Uterus (tissue), 2 donors: ENCODE results near the gene FAHD1.

Experiments
- POLR2A ChIP-seq, 2 donors: fragments of 450-650 bp; IDR thresholded peaks; one replicate each; pipeline ENCODE4 v1.6.1; 2016; ENCODE audit warnings: antibody characterized with exemption in 2 of 2, mild to moderate bottlenecking in 1 of 2, moderate library complexity in 1 of 2
- TF ChIP-seq, protein P1 (sequence below), 4 experiments: fragments of 200-600 bp in 2 of 4; fragments of 450-650 bp in 2 of 4; sonication (generic) in 2 of 4; IDR thresholded peaks; one replicate each; pipeline ENCODE4 v1.5.1; 2016 to 2019; ENCODE audit warnings: antibody characterized with exemption in 4 of 4, mild to moderate bottlenecking in 2 of 4, moderate library complexity in 1 of 4

DNA sequence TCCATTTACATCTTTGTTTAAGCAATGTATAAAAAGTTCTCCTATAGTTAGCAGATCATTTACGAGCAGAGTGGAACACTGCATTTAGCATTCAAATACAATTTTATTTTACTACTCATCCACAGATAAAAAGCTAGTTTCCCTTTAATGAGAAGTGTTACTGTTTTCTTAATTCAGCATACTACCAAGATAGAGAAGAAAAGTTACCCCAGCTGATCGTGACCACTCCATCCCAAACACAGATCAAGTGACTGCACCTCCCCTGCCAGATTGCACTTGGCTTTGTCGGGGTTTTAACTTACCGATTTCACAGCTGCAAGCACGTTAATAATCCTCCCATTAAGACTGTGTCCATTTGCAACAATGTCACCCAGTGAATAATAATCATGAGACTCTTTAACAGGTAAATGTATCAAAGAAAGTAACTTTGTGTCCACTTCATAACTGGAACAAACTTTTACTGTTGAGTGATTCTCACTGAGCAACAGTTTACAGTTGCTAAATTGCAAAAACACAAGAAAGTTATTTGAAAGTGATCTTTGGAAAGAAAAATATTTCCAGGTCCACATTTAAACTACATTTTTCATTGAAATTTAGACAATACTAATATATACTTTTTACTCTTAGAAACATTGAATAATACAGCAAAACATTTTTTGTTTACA, 30.6 kb downstream of the FAHD1 start:
- TF ChIP-seq, protein P1, sequence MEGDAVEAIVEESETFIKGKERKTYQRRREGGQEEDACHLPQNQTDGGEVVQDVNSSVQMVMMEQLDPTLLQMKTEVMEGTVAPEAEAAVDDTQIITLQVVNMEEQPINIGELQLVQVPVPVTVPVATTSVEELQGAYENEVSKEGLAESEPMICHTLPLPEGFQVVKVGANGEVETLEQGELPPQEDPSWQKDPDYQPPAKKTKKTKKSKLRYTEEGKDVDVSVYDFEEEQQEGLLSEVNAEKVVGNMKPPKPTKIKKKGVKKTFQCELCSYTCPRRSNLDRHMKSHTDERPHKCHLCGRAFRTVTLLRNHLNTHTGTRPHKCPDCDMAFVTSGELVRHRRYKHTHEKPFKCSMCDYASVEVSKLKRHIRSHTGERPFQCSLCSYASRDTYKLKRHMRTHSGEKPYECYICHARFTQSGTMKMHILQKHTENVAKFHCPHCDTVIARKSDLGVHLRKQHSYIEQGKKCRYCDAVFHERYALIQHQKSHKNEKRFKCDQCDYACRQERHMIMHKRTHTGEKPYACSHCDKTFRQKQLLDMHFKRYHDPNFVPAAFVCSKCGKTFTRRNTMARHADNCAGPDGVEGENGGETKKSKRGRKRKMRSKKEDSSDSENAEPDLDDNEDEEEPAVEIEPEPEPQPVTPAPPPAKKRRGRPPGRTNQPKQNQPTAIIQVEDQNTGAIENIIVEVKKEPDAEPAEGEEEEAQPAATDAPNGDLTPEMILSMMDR (IDR thresholded peaks at IDR 0.05), result no peak
- TF ChIP-seq POLR2A (IDR thresholded peaks at IDR 0.05), result no peak
